Fibroblast of skin of left quadriceps (primary cell): ENCODE results near the gene TMED4.
"Not testable (repeated sequence)": the region's sequence is repeated elsewhere in the genome, so short reads cannot be mapped to it uniquely, and the experiment has no call there.

Experiments used
- DNase-seq, 2 experiments: peaks; one replicate each; pipeline ENCODE4 v3.0.0-alpha.2; 2013; ENCODE audit warnings: low read depth in 2 of 2

The TMED4 gene

DNA sequence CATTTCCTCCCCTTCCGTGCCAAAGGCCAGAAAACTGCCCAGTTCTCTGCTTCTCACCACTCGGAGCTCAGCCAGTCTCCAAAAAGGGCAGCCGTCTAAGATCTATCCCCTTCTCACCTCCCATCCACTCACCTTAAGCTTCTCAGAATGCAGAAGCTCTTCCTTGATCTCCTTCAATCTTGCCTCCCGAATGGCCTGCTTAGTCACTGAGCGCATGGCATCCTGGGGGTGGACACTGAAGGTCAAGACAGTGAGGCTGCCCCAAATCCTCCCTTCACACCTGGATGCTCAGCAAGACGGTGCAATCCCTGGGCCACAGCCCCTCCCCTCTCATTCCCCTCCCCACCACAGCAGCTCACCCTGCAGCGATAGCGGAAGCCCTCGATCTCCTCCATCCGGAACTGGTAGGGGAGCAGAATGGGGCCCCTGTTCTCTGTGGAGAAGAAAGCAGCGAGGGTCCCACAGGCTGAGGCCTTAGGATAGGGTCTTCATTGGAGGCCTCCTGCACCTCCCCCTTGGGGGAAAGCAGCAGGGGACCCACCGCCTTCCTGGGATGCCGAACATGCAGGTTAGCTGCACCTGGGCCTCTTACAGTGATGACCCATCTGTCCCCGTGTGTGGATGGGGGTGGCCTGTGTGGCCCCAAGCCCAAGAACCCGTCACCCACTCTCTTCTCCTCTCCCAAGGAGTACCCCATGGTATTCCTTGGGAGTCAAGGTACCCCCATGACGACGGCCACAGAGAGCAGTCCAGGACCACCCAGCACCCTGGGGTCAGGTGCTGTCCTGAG lies 13.1 kb downstream of the TMED4 start:
- DNase-seq = no peak

DNA sequence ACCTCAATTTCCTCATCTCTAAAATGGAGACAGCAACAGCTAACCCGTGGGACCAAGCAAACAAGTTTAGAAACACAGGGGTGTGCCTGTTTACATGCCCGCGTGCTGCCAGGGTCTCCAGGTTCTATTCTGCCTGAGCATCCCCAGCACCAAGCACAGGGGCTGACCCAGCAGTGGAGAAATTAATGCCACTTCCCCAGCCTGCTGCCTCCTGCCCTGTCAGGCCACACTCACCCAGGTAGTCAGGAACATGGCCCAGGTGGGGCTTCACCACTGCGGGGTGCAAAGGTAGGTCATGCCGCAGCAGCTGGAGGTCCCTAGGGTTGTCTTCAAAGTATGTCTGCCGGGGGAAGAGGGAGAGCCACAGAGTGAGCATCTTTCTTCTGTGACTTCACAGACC lies 14.1 kb downstream of the TMED4 start:
- no peak for DNase-seq

DNA sequence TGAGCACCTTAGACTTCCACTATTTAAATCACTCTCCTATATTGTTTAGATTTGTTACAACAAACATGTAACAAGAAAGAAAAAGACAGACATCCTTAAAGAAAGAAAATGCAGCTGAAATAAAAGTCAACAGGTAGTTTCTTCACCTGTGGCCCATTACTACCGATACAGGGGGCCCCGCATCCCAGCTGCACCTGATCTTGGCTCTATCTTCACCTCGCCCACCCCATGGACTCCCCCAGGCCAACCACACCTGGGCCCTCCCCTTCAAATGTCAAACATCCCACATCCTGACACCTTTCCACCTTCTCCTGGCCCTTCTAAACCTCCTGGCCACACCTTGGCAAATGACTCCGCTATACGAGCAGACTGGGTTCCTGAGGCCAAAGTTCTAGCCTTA lies 15.4 kb downstream of the TMED4 start:
- DNase-seq = no peak

DNA sequence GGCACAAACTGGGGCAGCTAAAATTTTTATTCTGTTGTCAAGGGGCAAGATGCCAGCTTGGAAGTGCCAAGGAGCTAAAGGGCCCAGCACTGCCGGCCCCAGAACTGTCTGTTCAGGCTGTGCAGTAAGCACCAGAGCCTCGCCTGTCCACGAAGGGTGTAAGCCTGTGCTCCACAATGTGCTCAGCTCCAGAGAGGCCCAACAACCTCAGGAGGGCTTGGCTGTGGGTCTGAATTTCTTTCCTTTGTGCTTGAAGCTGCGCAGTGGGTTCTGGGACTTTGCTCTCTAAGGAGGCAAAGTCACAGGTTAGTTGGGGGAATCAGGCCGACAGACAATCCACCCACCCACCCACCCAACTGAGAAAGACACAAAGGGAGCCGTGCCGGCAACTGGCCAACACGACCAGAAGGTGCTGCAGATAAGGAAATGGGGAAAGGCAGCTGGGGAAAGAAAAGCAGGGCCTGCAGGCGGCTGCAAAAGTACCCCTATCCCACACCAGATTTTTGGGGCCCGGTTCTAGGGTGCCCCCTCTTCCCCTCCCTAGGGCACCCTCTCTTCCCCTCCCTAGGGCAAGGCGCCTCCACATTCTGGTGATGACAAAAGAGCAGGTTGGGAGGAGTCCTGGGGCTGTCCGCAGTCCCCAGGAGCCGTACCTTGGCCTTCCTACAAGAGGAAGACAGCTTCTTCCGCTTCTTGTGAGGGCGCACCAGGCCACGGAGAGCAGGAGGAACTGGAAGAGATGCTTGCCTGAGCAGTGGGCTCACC lies 16.1 kb downstream of the TMED4 start:
- no peak for DNase-seq

DNA sequence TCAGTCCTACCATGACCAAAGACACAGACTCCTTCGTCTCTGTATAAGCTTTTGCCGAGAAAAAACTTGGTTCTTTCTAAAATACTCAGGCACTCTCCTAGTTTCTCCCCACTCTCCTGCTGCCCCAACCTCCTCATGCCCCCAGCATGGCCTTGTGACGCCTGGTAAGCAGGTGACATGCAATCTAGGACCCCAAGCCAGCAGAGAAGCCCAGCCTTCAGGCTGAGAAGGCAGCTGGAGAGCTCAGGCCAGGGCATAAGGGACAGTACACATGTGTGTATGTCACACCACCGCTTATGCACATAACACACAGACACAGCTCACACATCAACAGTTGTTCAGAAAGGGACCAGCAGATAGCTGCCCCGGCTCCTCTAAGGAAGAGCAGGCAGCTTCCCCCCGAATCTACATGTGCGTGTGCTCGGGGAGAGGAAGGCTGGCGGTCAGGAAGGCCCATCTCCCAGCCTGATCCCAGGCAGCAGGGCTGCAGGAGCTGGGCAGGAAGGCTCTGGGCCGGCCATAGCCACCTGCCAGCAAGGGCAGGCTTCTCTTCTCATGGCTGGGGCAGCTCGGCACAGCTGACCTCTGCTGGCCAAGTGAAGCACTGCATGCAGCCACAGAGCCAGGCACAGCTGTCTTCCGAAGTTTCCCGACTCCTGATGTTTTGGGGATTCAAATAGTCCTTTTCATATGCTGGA lies 16.8 kb downstream of the TMED4 start:
- DNase-seq = no peak

DNA sequence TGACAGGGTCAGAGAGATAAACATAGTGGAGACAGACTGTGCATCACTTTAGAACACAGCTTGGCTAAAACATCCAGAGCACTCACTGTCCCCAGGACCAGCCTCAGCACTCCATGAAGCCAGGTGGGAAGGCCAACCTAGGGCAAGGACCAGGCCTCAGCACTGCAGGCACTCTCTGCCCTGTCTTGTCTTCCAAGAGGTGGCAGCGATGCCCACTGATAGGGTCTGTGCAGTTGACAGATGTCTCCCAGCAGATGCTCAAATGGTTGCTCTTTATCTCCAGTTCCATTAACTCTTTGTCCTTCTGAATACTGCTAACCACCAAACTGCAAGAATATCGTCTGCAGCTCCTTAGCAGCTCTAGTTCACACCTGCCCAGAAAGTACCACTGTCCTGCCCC lies 17.4 kb downstream of the TMED4 start:
- DNase-seq = no peak

DNA sequence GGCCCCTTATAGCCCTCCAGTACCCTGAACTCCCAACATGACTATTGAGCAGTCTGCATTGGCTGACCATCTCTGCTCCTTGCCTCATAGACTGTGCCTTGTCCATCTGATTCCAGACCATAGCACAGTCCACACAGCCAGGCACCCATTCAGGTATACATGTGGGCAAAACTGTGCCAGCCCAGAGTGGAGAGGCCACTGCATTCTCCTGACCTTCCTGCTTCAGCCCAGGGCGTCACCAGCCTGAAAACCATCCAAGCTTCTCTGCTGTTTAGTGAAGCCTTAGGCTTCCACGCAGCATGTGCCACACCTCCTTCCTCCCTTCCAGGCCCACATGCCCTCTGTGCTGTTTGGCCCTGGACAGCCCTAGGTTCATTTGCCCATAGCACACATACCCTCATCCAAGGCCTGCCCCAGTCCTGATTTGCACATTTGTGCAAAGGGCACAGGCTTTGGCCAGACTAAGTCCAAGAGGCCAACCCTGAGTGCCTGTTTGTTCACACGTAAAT lies 18.8 kb downstream of the TMED4 start:
- DNase-seq = no peak

DNA sequence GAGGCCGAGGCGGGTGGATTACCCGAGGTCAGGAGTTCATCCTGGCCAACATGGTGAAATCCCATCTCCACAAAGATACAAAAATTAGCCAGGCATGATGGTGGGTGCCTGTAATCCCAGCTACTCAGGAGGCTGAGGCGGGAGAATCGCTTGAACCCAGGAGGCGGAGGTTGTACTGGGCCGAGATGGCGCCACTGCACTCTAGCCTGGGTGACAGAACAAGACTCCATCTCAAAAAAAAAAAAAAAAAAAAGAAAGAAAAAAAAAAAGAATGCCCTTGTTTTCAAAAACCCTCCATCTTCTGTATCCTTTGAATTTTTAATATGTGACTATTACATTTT lies 19.4 kb downstream of the TMED4 start:
- DNase-seq = not testable (repeated sequence)

DNA sequence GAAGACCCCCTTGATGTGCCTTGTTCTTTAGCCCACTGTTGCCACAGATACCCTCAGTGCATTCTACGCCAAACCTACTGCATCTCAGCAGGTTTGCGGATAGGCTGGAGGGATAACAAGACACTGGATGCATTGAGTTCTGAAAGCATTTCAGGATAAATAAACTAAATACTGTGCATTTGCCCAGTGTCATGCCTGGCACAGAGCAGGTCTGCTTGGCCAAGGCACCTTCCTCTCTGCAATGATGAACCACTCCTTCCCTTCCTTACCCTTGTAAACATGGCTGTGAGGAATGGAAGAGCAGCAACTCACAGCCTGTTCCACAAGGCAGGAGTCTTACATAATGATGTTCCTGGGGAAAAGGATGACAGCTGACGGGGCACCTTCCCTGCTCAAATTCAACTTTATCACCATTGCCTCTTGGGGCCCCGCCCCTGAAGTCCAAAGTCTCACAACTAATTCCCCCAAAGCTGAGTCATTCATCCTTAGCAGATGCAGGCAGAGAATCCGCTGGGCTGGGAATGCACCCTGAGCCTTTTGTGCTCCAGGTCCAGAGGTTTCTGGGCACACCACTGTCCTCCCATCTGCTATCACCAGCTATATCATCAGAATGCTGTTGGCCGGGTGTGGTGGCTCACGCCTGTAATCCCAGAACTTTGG lies 19.9 kb downstream of the TMED4 start:
- DNase-seq = no peak

DNA sequence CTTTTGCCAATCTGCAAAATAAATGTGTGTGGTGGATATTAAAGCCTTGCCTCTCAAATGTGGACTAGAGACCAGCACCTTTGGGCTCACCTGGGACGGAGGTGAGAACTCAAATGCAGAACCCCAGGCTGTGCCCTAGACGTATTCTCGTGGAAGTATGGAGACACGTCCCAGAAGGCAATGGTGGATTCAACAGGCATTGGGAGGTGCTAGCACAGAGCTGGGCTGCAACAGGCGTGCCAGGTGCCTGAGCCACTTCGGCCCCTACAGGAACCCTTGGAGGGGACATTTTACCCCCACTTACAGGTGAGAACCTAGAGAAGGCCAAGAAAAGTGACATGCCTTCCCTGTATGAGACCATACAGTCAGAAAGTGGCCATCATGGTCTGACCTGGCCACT lies 20.6 kb downstream of the TMED4 start:
- no peak for DNase-seq

DNA sequence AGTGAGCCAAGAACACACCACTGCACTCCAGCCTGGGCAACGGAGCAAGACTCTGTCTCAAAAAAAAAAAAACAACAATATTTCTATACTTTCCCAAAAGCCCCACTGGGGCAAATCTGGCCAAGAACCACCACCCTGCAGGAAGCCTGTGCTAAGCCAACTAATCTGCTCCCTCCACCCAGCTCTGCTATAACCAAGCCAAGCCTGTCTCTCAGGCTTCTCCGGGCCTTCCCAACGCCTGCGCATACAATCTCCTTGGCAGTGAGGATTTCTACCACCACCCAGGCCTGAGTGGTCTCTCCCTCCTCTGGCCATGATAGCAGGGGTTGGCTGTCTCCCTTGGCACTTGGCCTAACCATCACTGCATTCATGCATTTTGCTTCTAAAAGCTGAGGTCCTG lies 22.5 kb downstream of the TMED4 start:
- DNase-seq = no peak

DNA sequence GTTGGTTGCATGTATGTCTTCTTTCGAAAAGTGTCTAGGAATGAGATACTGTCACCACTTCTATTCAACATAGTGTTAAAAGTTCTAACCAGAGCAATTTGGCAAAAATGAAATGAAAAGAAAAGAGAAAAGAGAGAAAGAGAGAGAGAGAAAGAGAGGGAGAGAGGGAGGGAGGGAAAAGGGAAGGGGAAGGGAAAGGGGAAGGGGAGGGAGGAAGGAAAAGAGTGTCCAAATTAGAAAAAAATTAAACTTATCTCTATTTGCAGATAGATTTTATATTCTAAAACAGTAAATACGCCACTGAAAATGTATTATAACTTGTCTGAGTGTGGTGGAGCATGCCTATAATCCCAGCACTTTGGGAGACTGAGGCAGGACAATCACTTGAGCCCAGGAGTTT lies 24.5 kb downstream of the TMED4 start:
- no peak for DNase-seq

DNA sequence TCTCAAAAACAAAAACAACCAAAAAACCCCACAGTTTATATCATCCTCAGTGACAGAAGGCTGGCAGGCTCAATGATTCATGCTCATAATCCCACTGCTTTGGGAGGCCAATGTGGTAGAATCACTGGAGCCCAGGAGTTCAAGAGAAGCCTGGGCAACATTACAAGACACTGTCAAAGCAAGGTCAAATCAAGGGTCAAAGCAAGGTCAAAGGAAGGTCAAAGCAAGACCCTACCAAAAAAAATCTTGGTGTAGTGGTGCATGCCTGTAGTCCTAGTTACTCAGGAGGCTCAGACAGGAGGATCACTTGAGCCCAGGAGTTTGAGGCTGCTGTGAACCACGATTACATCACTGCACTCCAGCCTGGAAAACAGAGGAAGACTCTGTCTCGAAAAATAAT lies 26.7 kb downstream of the TMED4 start:
- no peak for DNase-seq

DNA sequence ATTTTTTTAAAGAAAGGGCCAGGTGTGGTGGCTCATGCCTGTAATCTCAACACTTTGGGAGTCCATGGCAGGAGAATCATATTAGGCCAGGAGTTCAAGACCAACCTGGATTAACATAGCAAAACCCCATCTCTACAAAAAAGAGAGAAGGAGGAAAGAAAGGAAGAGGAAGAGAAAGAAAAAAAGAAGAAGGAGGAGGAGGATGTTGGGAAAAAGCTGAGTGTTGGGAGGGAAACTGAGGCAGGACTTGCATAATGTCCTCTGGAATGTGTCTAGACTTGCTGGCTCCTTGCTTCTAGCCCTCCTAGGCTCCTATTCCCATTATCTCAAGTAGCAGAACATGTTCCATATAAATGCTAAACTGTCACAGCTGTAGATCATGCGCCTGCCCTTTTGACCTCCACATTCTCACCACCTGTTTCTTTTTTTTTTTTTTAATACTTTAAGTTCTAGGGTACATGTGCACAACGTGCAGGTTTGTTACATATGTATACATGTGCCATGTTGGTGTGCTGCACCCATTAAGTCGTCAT lies 29.5 kb downstream of the TMED4 start:
- not testable (repeated sequence) for DNase-seq

DNA sequence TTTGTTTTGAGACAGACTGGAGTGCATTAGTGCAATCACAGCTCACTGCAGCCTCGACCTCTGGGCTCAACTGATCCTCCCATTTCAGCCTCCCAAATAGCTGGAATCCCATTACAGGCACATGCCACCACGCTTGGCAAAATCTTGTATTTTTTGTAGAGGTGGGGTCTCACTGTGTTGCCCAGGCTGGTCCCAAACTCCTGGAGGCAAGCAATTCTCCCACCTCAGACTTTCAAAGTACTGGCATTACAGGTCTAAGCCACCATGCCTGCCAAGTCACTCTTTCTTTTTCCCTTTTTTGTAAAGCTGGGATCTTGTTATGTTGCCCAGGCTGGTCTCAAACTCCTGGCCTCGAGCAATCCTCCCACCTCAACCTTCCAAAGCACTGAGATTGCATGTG lies 32.6 kb downstream of the TMED4 start:
- no peak for DNase-seq

DNA sequence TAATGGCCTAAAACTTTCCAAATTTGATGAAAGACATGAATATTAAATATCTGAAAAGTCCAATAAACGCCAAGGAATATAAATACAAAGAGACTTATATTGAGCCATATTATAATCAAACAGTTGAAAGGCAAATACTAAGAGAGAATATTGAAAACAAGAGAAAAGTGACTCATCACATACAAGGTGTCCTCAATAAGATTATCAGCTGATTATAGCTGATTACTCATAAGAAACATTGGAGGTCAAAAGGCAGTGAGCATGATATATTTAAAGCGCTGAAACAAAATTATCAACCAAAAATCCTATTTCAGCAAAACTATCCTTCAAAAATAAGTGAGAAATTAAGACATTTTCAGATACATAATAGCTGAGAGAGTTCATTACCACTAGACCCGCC lies 33.1 kb downstream of the TMED4 start:
- no peak for DNase-seq

DNA sequence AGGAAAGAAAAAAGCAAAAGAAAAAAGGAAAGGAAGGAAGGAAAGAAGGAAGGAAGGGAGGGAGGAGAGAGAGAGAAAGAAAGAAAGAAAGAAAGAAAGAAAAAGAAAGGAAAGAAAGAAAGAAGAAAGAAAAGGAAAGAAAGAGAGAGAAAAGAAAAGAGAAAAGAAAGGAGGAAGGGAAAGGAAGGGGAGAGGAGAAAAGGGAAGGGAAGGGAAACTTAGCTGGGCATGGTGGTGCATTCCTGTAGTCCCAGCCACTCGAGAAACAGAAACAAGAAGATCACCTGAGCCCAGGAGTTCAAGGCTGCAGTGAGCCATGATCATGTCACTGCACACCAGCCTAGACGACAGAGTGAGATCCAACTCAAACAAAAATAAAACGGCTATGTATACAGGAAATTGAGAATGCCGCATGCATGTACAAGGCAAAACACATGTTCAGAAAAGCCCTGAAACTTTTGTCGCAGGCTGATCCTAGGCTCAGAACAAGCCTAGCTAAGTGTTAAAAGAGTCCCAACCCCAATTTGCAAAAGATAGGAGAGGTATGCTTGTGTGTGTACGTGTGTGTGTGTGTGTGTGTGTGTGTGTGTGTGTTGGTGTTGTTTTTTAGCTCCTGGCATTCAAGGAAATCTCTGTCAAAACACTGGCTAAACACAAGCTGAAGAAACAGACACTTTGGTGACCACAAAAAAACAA lies 34.3 kb downstream of the TMED4 start:
- DNase-seq = no peak

DNA sequence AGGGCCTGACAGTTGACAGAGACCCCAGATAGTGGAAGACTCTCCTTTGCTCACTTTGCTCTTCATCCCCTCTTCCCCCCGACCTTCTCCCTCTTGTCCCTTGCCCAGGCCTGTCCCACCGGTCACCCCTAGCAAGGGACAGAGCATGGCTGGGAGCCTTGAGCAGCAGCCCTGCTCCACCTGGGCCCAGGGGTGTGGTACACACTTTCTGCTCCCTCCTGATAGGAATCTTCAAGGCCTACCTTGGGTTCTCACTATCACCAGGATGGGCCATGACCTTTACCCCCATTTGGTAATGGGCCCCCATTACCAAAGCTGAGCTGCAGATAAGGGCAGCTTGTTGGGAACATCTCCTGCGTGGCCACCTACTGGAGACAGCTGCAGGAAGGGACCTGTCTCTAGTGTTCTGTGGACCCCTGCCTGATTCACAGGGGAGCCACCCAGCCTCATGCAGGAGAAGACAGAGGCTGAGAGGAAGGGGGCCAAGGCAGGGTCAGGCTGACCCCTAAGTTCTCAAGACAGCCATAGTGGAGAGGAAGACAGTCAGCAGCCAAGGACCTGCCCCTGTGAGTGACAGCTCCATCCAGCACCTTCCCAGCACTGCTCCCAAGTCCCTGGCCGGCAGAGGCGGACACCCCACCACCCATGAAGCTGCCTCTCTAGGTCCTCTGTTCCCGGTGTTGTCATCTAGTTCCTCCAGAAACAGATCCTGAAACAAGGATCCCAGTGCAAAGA lies 40.0 kb downstream of the TMED4 start:
- no peak for DNase-seq

DNA sequence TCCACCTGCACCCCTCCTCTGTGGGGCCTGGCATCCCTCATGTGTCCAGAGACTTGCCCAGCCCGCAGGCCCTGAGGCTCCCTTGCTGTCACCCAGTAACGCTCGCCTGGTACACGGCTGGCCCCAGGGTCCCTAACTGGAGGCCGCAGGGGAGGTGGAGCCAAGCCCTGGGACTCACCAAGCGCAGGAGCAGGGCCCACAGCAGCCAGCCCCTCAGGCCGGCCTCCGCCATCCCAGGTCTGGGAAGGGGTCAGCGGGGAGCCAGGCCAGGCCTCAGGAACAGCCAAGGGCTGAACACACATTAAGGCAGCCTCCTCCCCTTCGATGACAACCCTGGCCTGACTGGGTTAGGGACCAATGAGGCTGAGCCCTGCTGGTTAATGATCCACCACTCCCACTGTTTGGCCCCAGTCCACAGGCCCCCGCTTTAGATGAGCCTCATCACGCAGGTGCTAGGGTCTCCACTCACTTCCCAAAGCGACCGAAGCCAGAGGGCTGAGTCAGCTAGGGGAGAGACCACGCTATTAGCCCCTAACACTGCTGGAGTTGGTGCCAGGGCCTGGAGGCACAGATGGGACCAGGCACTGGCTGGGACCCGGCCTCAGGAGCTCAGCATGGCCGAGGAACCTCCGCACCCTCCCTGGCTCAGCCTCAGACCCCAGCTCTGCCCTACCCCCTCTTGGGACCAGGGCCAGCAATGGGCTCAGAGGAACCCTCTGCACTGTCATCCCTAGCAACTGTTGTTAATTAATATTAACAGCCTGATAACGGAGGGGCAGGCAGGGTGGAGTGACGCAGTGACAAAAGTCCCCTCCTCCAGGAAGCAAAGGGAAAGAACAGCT lies 40.8 kb downstream of the TMED4 start, which contains the start of gene NPC1L1:
TSS of gene NPC1L1 (minus strand) at position 303 of the 842 bp plus-strand sequence. CDS start at position 232, 71 bp downstream.
- no peak for DNase-seq
